PC-3 (cell line): Measurements from ENCODE around the gene RPLP2. TPM values are rescaled to one million over a fixed set of nuclear protein-coding genes. Genes with fewer than 3 reads are reported as not detected.

Experiments
- ATAC-seq: fragments of 200-7000 bp; cut with Tn5 transposase; 2 replicates; pipeline ENCODE4 v1.9.1; 2020; ENCODE audit warnings: mild to moderate bottlenecking, moderate library complexity
- BruUV-seq: library from RNA; stranded (reverse); fragments of 400-500 nt; replicated peaks from 2 replicates; lab custom pipeline; 2021; lab: Mats Ljungman, UMichigan
- CTCF ChIA-PET: fragments of 300-600 bp; sonication (Branson Sonifier 250); formaldehyde crosslinking; loops from one replicate; lab custom pipeline; 2022; ENCODE audit warnings: antibody characterized with exemption; lab: Charles Lee
- POLR2A ChIA-PET: fragments of 300-600 bp; sonication (Branson Sonifier 250); formaldehyde crosslinking; loops from one replicate; lab custom pipeline; 2022; ENCODE audit warnings: antibody characterized with exemption; ENCODE audit not compliant: unreplicated experiment; lab: Charles Lee
- DNase-seq: peaks from one replicate; pipeline ENCODE4 v3.0.0-alpha.2; 2015
- H2AFZ ChIP-seq: fragments of 300-600 bp; sonication (generic); 2 replicates; pipeline ENCODE4 v1.6.0; 2016; ENCODE audit warnings: antibody characterized with exemption, low read length
- H3F3A ChIP-seq: fragments of 300-600 bp; sonication (generic); one replicate; pipeline ENCODE4 v1.6.0; 2017; ENCODE audit warnings: antibody characterized with exemption, low read length, control low read depth, mild to moderate bottlenecking; ENCODE audit not compliant: unreplicated experiment
- H3K27ac ChIP-seq: fragments of 300-600 bp; sonication (generic); 2 replicates; pipeline ENCODE4 v1.5.1; 2016; ENCODE audit warnings: mild to moderate bottlenecking, low read length
- H3K27me3 ChIP-seq: fragments of 300-600 bp; sonication (generic); 2 replicates; pipeline ENCODE4 v1.6.1; 2016; ENCODE audit warnings: low read length, mixed read lengths
- H3K36me3 ChIP-seq: fragments of 300-600 bp; sonication (generic); 2 replicates; pipeline ENCODE4 v1.6.1; 2016; ENCODE audit warnings: low read depth, mixed run types, low read length, mixed read lengths
- H3K4me1 ChIP-seq: fragments of 300-600 bp; sonication (generic); 2 replicates; pipeline ENCODE4 v1.5.1; 2016; ENCODE audit warnings: low read length; ENCODE audit not compliant: insufficient read depth
- H3K4me2 ChIP-seq: fragments of 300-600 bp; sonication (generic); 2 replicates; pipeline ENCODE4 v1.6.0; 2016; ENCODE audit warnings: low read length
- H3K4me3 ChIP-seq: fragments of 300-600 bp; sonication (generic); 2 replicates; pipeline ENCODE4 v1.5.1; 2016; ENCODE audit warnings: mild to moderate bottlenecking, low read length, mixed read lengths
- H3K79me2 ChIP-seq: fragments of 300-600 bp; sonication (generic); 2 replicates; pipeline ENCODE4 v1.6.1; 2017; ENCODE audit warnings: low read length, mixed read lengths
- H3K9ac ChIP-seq: fragments of 300-600 bp; sonication (generic); 2 replicates; pipeline ENCODE4 v1.6.0; 2016; ENCODE audit warnings: mild to moderate bottlenecking, low read length
- H3K9me2 ChIP-seq: fragments of 300-600 bp; sonication (generic); replicated peaks from 2 replicates; pipeline ENCODE4 v1.6.1; 2016; ENCODE audit warnings: mixed run types, low read length, mixed read lengths
- H3K9me3 ChIP-seq: fragments of 300-600 bp; sonication (generic); 2 replicates; pipeline ENCODE4 v1.6.1; 2016; ENCODE audit warnings: low read length, mixed read lengths
- H4K20me1 ChIP-seq: fragments of 300-600 bp; sonication (generic); 2 replicates; pipeline ENCODE4 v1.6.1; 2016; ENCODE audit warnings: low read length, mixed read lengths
- EZH2 ChIP-seq: fragments of 300-600 bp; sonication (generic); IDR thresholded peaks from one replicate; pipeline ENCODE4 v1.6.1; 2017; ENCODE audit warnings: antibody characterized with exemption, mild to moderate bottlenecking, low read length; ENCODE audit not compliant: unreplicated experiment
- EZH2phosphoT487 ChIP-seq: fragments of 300-600 bp; sonication (generic); IDR thresholded peaks from 2 replicates; pipeline ENCODE4 v1.6.1; 2018; ENCODE audit warnings: mild to moderate bottlenecking, antibody characterized with exemption, low read length, borderline replicate concordance
- intact Hi-C: fragments of 100-400 bp; cut with micrococcal nuclease; formaldehyde crosslinking; loops from 2 replicates; pipeline ENCODE4 v1.9.0; 2023
- total RNA-seq: library from RNA; depleted of rRNA; stranded (reverse); fragments of >200 nt; gene quantifications from 2 replicates; pipeline ENCODE4 v1.2.3, GENCODE V29; 2014
- TF ChIP-seq, protein P1 (sequence below): fragments of 300-600 bp; sonication (generic); conservative IDR thresholded peaks from 2 replicates; pipeline ENCODE4 v1.5.1; 2017; ENCODE audit warnings: antibody characterized with exemption, low read depth, mild to moderate bottlenecking, low read length

The RPLP2 gene
- total RNA-seq, 1 experiment from 2014 or later, result 897 TPM

DNA sequence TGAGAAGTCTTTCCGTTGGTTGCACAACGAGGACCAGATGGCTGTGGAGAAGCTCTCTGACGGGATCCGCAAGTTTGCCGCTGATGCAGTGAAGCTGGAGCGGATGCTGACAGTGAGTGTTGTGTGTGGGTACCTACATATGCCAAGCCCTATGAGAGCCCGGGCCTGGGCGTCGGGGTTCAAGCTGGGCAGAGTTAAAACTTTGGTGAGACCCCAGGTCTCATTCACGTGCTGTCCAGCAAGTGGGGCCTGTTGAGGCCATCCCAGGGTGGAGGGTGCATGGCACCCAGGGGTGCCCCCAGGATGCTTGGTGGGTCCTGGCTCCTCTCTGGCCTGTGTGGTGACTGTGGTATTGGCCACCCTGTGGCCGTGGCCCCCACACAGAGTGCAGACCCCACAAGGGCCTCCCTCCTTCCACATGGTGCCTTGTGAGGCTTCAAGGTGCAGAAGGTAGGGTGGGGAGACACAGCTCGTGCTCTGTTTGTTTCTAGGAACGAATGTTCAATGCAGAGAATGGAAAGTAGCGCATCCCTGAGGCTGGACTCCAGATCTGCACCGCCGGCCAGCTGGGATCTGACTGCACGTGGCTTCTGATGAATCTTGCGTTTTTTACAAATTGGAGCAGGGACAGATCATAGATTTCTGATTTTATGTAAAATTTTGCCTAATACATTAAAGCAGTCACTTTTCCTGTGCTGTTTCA is 45.3 kb upstream of the RPLP2 start:
- BruUV-seq, result no TSS peak
- H3K4me2 ChIP-seq, result no peak overlapping the region
- H4K20me1 ChIP-seq, result no peaks in the 10 kb centered on the region
- H3F3A ChIP-seq, result peaks cover 9% of the 10 kb centered on the region
- H3K4me1 ChIP-seq, result peaks cover 14% of the 10 kb centered on the region
- no peak overlapping the region for H3K27ac ChIP-seq
- no peaks in the 10 kb centered on the region for H3K79me2 ChIP-seq
- H3K27me3 ChIP-seq, result no peaks in the 10 kb centered on the region
- intact Hi-C loops, result no loop called here
- TF ChIP-seq EZH2 (no peak), EZH2phosphoT487 (no peak)
- TF ChIP-seq, protein P1, sequence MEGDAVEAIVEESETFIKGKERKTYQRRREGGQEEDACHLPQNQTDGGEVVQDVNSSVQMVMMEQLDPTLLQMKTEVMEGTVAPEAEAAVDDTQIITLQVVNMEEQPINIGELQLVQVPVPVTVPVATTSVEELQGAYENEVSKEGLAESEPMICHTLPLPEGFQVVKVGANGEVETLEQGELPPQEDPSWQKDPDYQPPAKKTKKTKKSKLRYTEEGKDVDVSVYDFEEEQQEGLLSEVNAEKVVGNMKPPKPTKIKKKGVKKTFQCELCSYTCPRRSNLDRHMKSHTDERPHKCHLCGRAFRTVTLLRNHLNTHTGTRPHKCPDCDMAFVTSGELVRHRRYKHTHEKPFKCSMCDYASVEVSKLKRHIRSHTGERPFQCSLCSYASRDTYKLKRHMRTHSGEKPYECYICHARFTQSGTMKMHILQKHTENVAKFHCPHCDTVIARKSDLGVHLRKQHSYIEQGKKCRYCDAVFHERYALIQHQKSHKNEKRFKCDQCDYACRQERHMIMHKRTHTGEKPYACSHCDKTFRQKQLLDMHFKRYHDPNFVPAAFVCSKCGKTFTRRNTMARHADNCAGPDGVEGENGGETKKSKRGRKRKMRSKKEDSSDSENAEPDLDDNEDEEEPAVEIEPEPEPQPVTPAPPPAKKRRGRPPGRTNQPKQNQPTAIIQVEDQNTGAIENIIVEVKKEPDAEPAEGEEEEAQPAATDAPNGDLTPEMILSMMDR, result no peak
- H3K4me3 ChIP-seq, result no peak overlapping the region
- no peak overlapping the region for H3K9ac ChIP-seq
- DNase-seq (no peak), ATAC-seq (no peak)
- ChIA-PET CTCF (no interaction called here), POLR2A (interaction anchor here (0.6 kb wide), 1 partner anchor 62 kb away, joined by 3 read pairs; no protein-coding TSS in a partner anchor)
- peaks cover 39% of the 10 kb centered on the region for H3K36me3 ChIP-seq
- H3K9me3 ChIP-seq, result no peaks in the 10 kb centered on the region
- no peaks in the 10 kb centered on the region for H3K9me2 ChIP-seq
- H2AFZ ChIP-seq, result no peak overlapping the region

DNA sequence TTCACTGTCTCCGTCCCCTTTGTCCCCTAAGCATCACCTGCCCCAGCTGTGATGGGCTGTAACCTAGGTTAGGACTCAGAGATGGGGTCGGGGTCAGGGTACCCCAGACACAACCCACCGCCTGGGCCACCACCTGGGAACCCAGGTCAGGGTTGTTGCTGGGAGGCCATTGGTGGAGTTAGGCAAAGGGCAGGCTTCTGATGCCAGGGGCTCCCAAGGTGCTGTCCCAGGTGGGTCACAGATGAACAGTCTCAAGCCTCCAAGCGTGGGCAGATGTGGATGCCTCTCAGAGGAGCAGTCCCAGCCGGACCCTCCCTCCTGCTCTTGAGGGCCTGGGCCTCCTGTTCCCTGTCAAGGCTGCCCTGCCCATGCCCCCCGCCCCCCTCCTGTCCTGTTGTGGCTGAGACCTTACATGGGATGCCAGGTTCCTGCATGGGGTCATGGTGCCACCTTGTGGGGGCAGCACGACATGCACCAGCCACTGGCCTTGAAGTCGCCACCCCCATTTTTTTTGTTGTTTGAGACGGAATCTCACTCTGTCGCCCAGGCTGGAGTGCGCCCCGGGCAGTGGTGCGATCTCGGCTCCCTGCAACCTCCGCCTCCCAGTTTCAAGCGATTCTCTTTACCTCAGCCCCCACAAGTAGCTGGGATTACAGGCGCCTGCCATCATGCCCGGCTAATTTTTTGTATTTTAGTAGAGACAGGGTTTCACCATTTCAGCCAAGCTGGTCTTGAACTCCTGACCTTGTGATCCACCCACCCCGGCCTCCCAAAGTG is 44.6 kb upstream of the RPLP2 start:
- Histone ChIP-seq H3K9ac (no peak overlapping the region), H3K4me2 (no peak overlapping the region), H3F3A (peaks cover 9% of the 10 kb centered on the region), H3K79me2 (0 out of 2 replicates have a peak, but pooled peaks cover 1% of the 10 kb centered on the region), H2AFZ (no peak overlapping the region), H3K36me3 (peaks cover 35% of the 10 kb centered on the region), H3K4me1 (peaks cover 14% of the 10 kb centered on the region), H3K27me3 (no peaks in the 10 kb centered on the region), H3K27ac (no peak overlapping the region), H4K20me1 (no peaks in the 10 kb centered on the region), H3K9me3 (no peaks in the 10 kb centered on the region), H3K9me2 (no peaks in the 10 kb centered on the region), H3K4me3 (no peak overlapping the region)
- ATAC-seq (peak; percentile 15; the same call in 1 of the 2 replicates), DNase-seq (peak; percentile 61)
- intact Hi-C loops, result no loop called here
- CTCF ChIA-PET, result no interaction called here
- POLR2A ChIA-PET, result no interaction called here
- TF ChIP-seq EZH2phosphoT487, result no peak
- TF ChIP-seq, protein P1, result peak; percentile 68
- no peak for TF ChIP-seq EZH2
- BruUV-seq, result no TSS peak

DNA sequence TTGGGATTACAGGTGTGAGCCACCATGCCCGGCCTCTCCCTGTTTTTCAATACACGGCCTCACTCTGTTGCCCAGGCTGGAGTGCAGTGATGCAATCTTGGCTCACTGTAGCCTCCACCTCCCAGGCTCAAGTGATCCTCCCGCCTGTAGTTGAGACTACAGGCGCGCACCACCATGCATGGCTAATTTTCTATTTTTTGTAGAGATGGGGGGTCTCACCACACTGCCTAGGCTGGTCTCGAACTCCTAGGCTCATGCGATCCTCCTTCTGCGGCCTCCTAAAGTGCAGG is 44.0 kb upstream of the RPLP2 start:
- H4K20me1 ChIP-seq, result no peaks in the 10 kb centered on the region
- no peak for TF ChIP-seq EZH2phosphoT487
- no peak for TF ChIP-seq EZH2
- TF ChIP-seq, protein P1, result no peak
- H3K4me2 ChIP-seq, result no peak overlapping the region
- no peak overlapping the region for H2AFZ ChIP-seq
- intact Hi-C loops, result no loop called here
- ChIA-PET CTCF (no interaction called here), POLR2A (no interaction called here)
- H3K9ac ChIP-seq, result no peak overlapping the region
- H3K4me3 ChIP-seq, result no peak overlapping the region
- H3K27ac ChIP-seq, result no peak overlapping the region
- DNase-seq, result no peak
- no peaks in the 10 kb centered on the region for H3K9me2 ChIP-seq
- no peaks in the 10 kb centered on the region for H3K9me3 ChIP-seq
- H3K79me2 ChIP-seq, result 0 out of 2 replicates have a peak, but pooled peaks cover 3% of the 10 kb centered on the region
- H3K27me3 ChIP-seq, result no peaks in the 10 kb centered on the region
- H3K36me3 ChIP-seq, result peaks cover 38% of the 10 kb centered on the region
- no peak for ATAC-seq
- BruUV-seq, result no TSS peak
- H3K4me1 ChIP-seq, result peaks cover 14% of the 10 kb centered on the region
- peaks cover 9% of the 10 kb centered on the region for H3F3A ChIP-seq
